GM12872 (cell line): Measurements from ENCODE around the gene AGMO.

Experiments
- TF ChIP-seq, protein P1 (sequence below): IDR thresholded peaks from 3 replicates; pipeline ENCODE4 v1.5.1; 2011; ENCODE audit warnings: low read depth, mild to moderate bottlenecking, low read length, moderate library complexity; ENCODE audit not compliant: insufficient read depth

AGMO gene

GRCh38 chr7:15561835-15562234, at the start of gene AGMO:
Gene AGMO, minus strand, starts transcription at chr7:15562015.
- TF ChIP-seq, protein P1, sequence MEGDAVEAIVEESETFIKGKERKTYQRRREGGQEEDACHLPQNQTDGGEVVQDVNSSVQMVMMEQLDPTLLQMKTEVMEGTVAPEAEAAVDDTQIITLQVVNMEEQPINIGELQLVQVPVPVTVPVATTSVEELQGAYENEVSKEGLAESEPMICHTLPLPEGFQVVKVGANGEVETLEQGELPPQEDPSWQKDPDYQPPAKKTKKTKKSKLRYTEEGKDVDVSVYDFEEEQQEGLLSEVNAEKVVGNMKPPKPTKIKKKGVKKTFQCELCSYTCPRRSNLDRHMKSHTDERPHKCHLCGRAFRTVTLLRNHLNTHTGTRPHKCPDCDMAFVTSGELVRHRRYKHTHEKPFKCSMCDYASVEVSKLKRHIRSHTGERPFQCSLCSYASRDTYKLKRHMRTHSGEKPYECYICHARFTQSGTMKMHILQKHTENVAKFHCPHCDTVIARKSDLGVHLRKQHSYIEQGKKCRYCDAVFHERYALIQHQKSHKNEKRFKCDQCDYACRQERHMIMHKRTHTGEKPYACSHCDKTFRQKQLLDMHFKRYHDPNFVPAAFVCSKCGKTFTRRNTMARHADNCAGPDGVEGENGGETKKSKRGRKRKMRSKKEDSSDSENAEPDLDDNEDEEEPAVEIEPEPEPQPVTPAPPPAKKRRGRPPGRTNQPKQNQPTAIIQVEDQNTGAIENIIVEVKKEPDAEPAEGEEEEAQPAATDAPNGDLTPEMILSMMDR, result no peak

- TF ChIP-seq, protein P1, result no peak
Measured at GRCh38 chr7:15610503-15610902, 48.7 kb upstream of the AGMO start.

DNA sequence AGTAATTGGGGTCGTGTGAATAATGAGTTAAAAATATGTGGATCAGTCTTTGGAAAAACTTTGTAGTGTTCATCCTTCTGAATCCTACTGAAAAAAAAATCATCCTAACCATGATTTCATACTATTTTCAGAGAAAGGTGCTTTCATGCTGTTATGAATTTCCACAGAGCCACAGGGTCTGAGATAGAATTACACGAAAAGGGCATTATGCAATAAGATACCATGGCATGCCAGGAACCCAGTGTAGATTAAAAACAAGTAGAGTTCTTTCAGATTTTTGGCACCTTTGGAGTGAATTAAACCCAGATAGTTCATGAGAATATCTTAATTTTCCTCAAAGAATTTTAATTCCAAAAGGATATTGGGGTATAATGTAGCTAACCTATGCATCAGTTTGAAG, 47.5 kb upstream of the AGMO start:
- TF ChIP-seq, protein P1, result no peak

DNA sequence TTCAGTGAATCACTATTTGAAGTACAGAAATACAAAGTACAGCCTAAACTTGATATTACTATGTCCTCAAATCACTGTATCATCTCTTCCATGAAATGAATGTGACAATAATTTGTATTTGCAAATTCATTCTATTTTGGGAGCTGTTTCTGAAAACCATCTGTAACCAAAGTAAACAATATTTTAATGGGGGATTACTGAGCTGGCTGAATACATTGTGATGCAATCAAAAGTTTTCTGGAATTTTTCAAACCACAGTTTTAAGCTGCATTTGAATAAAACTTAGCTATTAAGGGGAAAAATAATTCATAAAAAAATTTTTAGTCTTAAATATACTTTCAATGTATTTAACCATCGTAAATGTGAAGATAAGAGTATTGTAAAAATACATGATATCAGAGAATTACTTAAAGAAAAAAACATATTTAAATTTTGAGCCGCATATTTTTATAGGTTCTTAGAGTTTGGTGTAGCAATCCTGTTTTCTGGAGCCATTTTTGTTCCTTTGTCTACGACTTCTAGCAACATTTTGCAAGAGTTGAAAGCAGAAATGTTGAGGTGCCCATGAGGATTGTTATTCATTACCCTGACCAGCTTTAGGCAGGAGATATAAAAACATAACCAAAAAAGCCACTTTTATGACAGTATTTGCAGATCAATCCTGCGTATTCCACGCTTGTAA, 45.9 kb upstream of the AGMO start:
- TF ChIP-seq, protein P1, result no peak

- TF ChIP-seq, protein P1, result no peak
Measured at GRCh38 chr7:15606561-15606960, 44.7 kb upstream of the AGMO start.

- TF ChIP-seq, protein P1, result no peak
Measured at GRCh38 chr7:15604166-15604565, 42.4 kb upstream of the AGMO start.

- TF ChIP-seq, protein P1, result no peak
Measured at GRCh38 chr7:15603124-15603523, 41.3 kb upstream of the AGMO start.
